ENCODE results near the gene XPNPEP3. TPM values are rescaled to one million over a fixed set of nuclear protein-coding genes. Genes with fewer than 3 reads are reported as not detected.

The XPNPEP3 gene
- total and polyA plus RNA-seq, 2 of the 4 experiments (the other 2 are of a cell fraction) = 9.3 to 10.9 TPM

DNA sequence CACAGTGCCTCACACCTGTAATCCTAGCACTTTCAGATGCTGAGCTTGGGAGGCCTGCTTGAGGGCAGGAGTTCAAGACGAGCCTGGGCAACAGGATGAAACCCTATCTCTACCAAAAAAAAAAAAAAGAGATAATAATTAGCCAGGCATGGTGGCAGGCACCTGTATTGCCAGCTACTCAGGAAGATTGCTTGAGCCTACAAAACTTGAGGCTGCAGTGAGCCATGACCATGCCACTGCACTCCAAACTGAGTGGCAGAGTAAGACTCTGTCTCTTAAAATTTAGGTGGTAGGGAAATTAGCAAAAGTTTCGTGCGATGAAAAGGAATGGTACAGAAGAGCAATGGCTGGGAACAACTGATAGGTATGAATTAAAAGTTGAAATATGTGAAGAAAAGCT, 18.5 kb upstream of the XPNPEP3 start:
- Histone ChIP-seq H3K56ac (ENCODE audit: extremely low read depth, insufficient read depth, low read length) (no peak overlapping the region), H3K36me3 (ENCODE audit: control insufficient read depth, insufficient read depth, low read length) (peaks cover 48% of the 10 kb centered on the region), H2BK15ac (ENCODE audit: low read depth, low read length) (no peak overlapping the region), H3K79me1 (ENCODE audit: low read depth in 1 of 2, low read length in 2 of 2) (peaks cover 31 to 50% of the 10 kb centered on the region in 2 experiments), H4K8ac (ENCODE audit: low read depth in 2 of 2, low read length in 2 of 2) (no peak overlapping the region), H3K27me3 (ENCODE audit: control insufficient read depth, insufficient read depth, low read length) (no peaks in the 10 kb centered on the region), H4K91ac (ENCODE audit: insufficient read depth, low read depth, low read length) (no peak overlapping the region), H2AFZ (replicated peaks; ENCODE audit: low read length, poor library complexity) (no peak overlapping the region), H2AK5ac (ENCODE audit: low read depth, low read length) (no peak overlapping the region), H3K9me1 (ENCODE audit: insufficient read depth, low read length) (no peaks in the 10 kb centered on the region; the same call in 1 of the 2 replicates), H3K4me2 (ENCODE audit: low read depth, low read length) (no peak overlapping the region), H3K4me3 (ENCODE audit: insufficient read depth, low read depth, low read length) (no peak overlapping the region), H3K14ac (replicated peaks; ENCODE audit: low read depth, low read length) (no peak overlapping the region), H3K23ac (ENCODE audit: low read depth, low read length) (no peak overlapping the region), H3K4ac (ENCODE audit: low read depth, low read length) (no peak overlapping the region), H4K5ac (ENCODE audit: low read depth, low read length) (no peak overlapping the region), H2BK20ac (ENCODE audit: low read depth, low read length) (no peak overlapping the region), H3K9ac (ENCODE audit: low read depth, low read length) (no peak overlapping the region), H3K4me1 (ENCODE audit: control insufficient read depth, insufficient read depth, low read length) (peaks cover 2% of the 10 kb centered on the region; the same call in 1 of the 2 replicates), H4K20me1 (ENCODE audit: insufficient read depth, low read length) (peaks cover 19% of the 10 kb centered on the region), H3K9me3 (ENCODE audit: control insufficient read depth, insufficient read depth, low read length) (no peaks in the 10 kb centered on the region), H3K18ac (ENCODE audit: low read depth, low read length) (no peak overlapping the region), H3K27ac (ENCODE audit: insufficient read depth, low read length) (no peak overlapping the region), H2AK9ac (replicated peaks; ENCODE audit: low read depth, low read length, poor library complexity) (no peak overlapping the region), H2BK5ac (ENCODE audit: low read depth, low read length, poor library complexity, severe bottlenecking) (no peak overlapping the region), H2BK120ac (ENCODE audit: low read depth, low read length) (no peak overlapping the region)
- intact Hi-C loops (cut with micrococcal nuclease) (no loop called here), dilution Hi-C loops (cut with HindIII; ENCODE audit: low sequenced_read_pairs, unreplicated experiment) (no loop called here), in situ Hi-C loops (cut with MboI; ENCODE audit: low sequenced_read_pairs) (loop anchor here (10.0 kb wide), 1 partner anchor 316 kb away; no protein-coding TSS in a partner anchor)
- no TSS peak for BruUV-seq (replicated peaks)
- no CpG with 5 or more reads among the region's 3 CpGs for WGBS, 2 experiments (ENCODE audit: extremely low coverage in 2 of 2, insufficient read length in 1 of 2)
- TF ChIP-seq MAZ (IDR thresholded peaks at IDR 0.05; ENCODE audit: borderline replicate concordance, low read depth, low read length) (no peak), RAD21 (IDR thresholded peaks at IDR 0.05; ENCODE audit: low read length) (no peak)
- TF ChIP-seq, protein P1, sequence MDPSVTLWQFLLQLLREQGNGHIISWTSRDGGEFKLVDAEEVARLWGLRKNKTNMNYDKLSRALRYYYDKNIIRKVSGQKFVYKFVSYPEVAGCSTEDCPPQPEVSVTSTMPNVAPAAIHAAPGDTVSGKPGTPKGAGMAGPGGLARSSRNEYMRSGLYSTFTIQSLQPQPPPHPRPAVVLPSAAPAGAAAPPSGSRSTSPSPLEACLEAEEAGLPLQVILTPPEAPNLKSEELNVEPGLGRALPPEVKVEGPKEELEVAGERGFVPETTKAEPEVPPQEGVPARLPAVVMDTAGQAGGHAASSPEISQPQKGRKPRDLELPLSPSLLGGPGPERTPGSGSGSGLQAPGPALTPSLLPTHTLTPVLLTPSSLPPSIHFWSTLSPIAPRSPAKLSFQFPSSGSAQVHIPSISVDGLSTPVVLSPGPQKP (IDR thresholded peaks at IDR 0.05; ENCODE audit: borderline replicate concordance, low read depth, low read length) = no peak
- ATAC-seq (ENCODE audit: low read depth) (no peak), DNase-seq (no peak)
- ChIA-PET POLR2A (ENCODE audit: unreplicated experiment) (no interaction called here), CTCF (interaction anchor here (1.0 to 1.5 kb wide), 2 partner anchors 61 to 155 kb away, joined by 3 to 5 read pairs; no protein-coding TSS in a partner anchor)
